ENCODE results near the gene CDC37. TPM values are rescaled to one million over a fixed set of nuclear protein-coding genes. Genes with fewer than 3 reads are reported as not detected.
A peak's percentile ranks its signal among the peaks of the same experiment; 100 is the strongest.
"Not testable (repeated sequence)": the region's sequence is repeated elsewhere in the genome, so short reads cannot be mapped to it uniquely, and the experiment has no call there.

Gene CDC37
- total RNA-seq, 6 experiments from 2014 or later = 222 to 280 (median 250) TPM

- peaks cover 15% of the 10 kb centered on the region for H3K36me3 Mint-ChIP-seq (ENCODE audit: low read depth)
Observed at GRCh38 chr19:10389863-10390262, 13.5 kb downstream of the CDC37 start.

GRCh38 chr19:10388957-10389356, 14.4 kb downstream of the CDC37 start:
- Mint-ChIP-seq H3K27ac (no peak overlapping the region; the same call in 1 of the 2 replicates), H3K36me3 (ENCODE audit: low read depth) (peaks cover 11% of the 10 kb centered on the region), H3K4me3 (no peak overlapping the region; the same call in 1 of the 2 replicates), H3K27me3 (ENCODE audit: insufficient read depth) (no peaks in the 10 kb centered on the region; the same call in 1 of the 2 replicates), H3K4me1 (ENCODE audit: low read depth) (no peaks in the 10 kb centered on the region), H3K9me3 (no peaks in the 10 kb centered on the region)
- DNase-seq = peak; percentile 69
- TF ChIP-seq, protein P1, sequence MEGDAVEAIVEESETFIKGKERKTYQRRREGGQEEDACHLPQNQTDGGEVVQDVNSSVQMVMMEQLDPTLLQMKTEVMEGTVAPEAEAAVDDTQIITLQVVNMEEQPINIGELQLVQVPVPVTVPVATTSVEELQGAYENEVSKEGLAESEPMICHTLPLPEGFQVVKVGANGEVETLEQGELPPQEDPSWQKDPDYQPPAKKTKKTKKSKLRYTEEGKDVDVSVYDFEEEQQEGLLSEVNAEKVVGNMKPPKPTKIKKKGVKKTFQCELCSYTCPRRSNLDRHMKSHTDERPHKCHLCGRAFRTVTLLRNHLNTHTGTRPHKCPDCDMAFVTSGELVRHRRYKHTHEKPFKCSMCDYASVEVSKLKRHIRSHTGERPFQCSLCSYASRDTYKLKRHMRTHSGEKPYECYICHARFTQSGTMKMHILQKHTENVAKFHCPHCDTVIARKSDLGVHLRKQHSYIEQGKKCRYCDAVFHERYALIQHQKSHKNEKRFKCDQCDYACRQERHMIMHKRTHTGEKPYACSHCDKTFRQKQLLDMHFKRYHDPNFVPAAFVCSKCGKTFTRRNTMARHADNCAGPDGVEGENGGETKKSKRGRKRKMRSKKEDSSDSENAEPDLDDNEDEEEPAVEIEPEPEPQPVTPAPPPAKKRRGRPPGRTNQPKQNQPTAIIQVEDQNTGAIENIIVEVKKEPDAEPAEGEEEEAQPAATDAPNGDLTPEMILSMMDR (IDR thresholded peaks at IDR 0.05) = peak; percentile 99

More at GRCh38 chr19:10389863-10390262, 13.5 kb downstream of the CDC37 start:
- H3K27me3 Mint-ChIP-seq (ENCODE audit: insufficient read depth) = no peaks in the 10 kb centered on the region; the same call in 1 of the 2 replicates
- H3K9me3 Mint-ChIP-seq = no peaks in the 10 kb centered on the region
- TF ChIP-seq, protein P1 (IDR thresholded peaks at IDR 0.05) = no peak; the same call in 1 of the 2 replicates
- H3K4me3 Mint-ChIP-seq = no peak overlapping the region
- no peak for DNase-seq
- no peaks in the 10 kb centered on the region for H3K4me1 Mint-ChIP-seq (ENCODE audit: low read depth)
- H3K27ac Mint-ChIP-seq = peak overlapping the region; percentile 13; the same call in 1 of the 2 replicates

- no peak overlapping the region for H3K27ac Mint-ChIP-seq
- no peak overlapping the region for H3K4me3 Mint-ChIP-seq
- peaks cover 11% of the 10 kb centered on the region for H3K4me1 Mint-ChIP-seq (ENCODE audit: low read depth)
- no peaks in the 10 kb centered on the region for H3K36me3 Mint-ChIP-seq (ENCODE audit: low read depth)
- H3K9me3 Mint-ChIP-seq = no peaks in the 10 kb centered on the region
- DNase-seq = no peak
- TF ChIP-seq, protein P1 (IDR thresholded peaks at IDR 0.05) = 0 out of 2 replicates have a peak, but pooled peaks have one; percentile 7
- peaks cover 1% of the 10 kb centered on the region; the same call in 1 of the 2 replicates for H3K27me3 Mint-ChIP-seq (ENCODE audit: insufficient read depth)
Observed at GRCh38 chr19:10384580-10384979, 18.8 kb downstream of the CDC37 start.

- H3K27me3 Mint-ChIP-seq (ENCODE audit: insufficient read depth); H3K9me3 Mint-ChIP-seq; H3K36me3 Mint-ChIP-seq (ENCODE audit: low read depth); H3K4me3 Mint-ChIP-seq; DNase-seq; H3K27ac Mint-ChIP-seq: not testable (repeated sequence)
- H3K4me1 Mint-ChIP-seq (ENCODE audit: low read depth) = peaks cover 18% of the 10 kb centered on the region
Observed at GRCh38 chr19:10383223-10383499, 20.2 kb downstream of the CDC37 start.

DNA sequence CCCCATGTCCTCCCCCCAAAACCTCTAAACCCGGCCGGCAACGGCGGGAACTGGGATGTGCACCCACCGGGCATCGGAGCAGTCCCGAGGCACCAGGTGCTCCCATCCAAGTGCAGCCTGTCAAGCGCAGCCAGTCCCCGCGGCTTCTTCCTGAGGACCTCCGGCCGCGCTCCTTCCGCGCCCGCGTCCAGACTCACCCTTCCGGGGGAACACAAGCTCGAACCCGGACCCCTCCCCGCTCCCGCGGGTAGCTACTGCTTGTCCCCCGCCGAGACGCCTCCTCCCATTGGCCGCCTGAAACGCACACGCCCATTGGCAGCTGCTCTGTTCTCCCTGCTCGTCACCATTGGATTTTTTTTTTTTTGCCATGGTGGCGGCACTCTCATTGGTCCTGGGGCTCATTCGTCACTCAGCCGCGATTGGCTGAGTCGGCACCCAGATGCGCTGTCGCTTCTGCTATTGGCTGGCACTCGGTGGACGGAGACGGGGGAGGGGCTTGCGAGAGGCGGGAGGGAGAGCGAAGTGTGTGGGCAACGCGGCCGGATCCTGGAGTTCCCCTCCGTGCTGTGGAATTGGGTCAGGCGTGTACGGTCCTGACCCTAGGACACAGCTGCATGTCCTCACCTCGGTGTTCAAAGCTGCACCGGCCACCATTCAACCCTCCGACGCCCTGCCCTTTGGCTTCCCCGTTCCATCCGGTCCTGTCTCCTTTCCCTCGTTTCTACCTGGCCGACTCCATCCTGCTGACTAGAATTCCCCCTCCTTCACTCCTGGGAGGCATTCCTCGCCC, 22.8 kb downstream of the CDC37 start, which contains the start of gene TYK2:
Gene TYK2, minus strand, starts transcription at position 260 of the 790 bp plus-strand sequence. CDS start 2,166 bp downstream, outside the sequence.
- peaks cover 12% of the 10 kb centered on the region for H3K36me3 Mint-ChIP-seq (ENCODE audit: low read depth)
- TF ChIP-seq, protein P1 (IDR thresholded peaks at IDR 0.05) = no peak
- H3K4me3 Mint-ChIP-seq = peak within 1 kb of the TSS; percentile 98
- H3K4me1 Mint-ChIP-seq (ENCODE audit: low read depth) = peaks cover 18% of the 10 kb centered on the region
- no peaks in the 10 kb centered on the region for H3K9me3 Mint-ChIP-seq
- peak within 1 kb of the TSS; percentile 84 for H3K27ac Mint-ChIP-seq
- peaks cover 1% of the 10 kb centered on the region for H3K27me3 Mint-ChIP-seq (ENCODE audit: insufficient read depth)
- DNase-seq = peak; percentile 96

GRCh38 chr19:10379880-10380312, 23.4 kb downstream of the CDC37 start:
- H3K36me3 Mint-ChIP-seq (ENCODE audit: low read depth) = peaks cover 14% of the 10 kb centered on the region
- H3K9me3 Mint-ChIP-seq = no peaks in the 10 kb centered on the region
- peak overlapping the region; percentile 98 for H3K4me3 Mint-ChIP-seq
- peaks cover 18% of the 10 kb centered on the region for H3K4me1 Mint-ChIP-seq (ENCODE audit: low read depth)
- TF ChIP-seq, protein P1 (IDR thresholded peaks at IDR 0.05) = no peak
- H3K27me3 Mint-ChIP-seq (ENCODE audit: insufficient read depth) = peaks cover 1% of the 10 kb centered on the region
- H3K27ac Mint-ChIP-seq = peak overlapping the region; percentile 84
- no peak for DNase-seq
